HG03175 (cell line): Measurements from ENCODE around the gene AZU1.

Source experiments
- ATAC-seq: cut with Tn5 transposase; IDR thresholded peaks from one replicate; pipeline ENCODE4 v1.9.1; 2021; ENCODE audit warnings: mild to moderate bottlenecking, moderate library complexity; ENCODE audit not compliant: unreplicated experiment

The AZU1 gene

GRCh38 chr19:827710-828321, at the start of gene AZU1:
Gene AZU1, plus strand, starts transcription at chr19:827837. Its CDS starts 10 bp downstream, at chr19:827847.
- no peak for ATAC-seq

- no peak for ATAC-seq
These were observed 48.6 kb upstream of the AZU1 start for GRCh38 chr19:778910-779653.

GRCh38 chr19:780935-781334, 46.7 kb upstream of the AZU1 start:
- ATAC-seq = no peak

GRCh38 chr19:781800-782184, 45.8 kb upstream of the AZU1 start:
- no peak for ATAC-seq

- no peak for ATAC-seq
These were observed 45.3 kb upstream of the AZU1 start for GRCh38 chr19:782185-782877.

GRCh38 chr19:782878-783668, 44.6 kb upstream of the AZU1 start:
- ATAC-seq = no peak

GRCh38 chr19:784541-784940, 43.1 kb upstream of the AZU1 start:
- ATAC-seq = no peak

GRCh38 chr19:787536-787935, 40.1 kb upstream of the AZU1 start:
- no peak for ATAC-seq

- no peak for ATAC-seq
These were observed 39.0 kb upstream of the AZU1 start for GRCh38 chr19:788686-788982.

GRCh38 chr19:788983-789700, 38.5 kb upstream of the AZU1 start:
- ATAC-seq = no peak

- no peak for ATAC-seq
These were observed 38.0 kb upstream of the AZU1 start for GRCh38 chr19:789701-790060.

- no peak for ATAC-seq
These were observed 36.5 kb upstream of the AZU1 start for GRCh38 chr19:791007-791566.

GRCh38 chr19:791567-792305, 35.9 kb upstream of the AZU1 start:
- ATAC-seq = no peak

GRCh38 chr19:792306-792885, 35.2 kb upstream of the AZU1 start:
- ATAC-seq = no peak

GRCh38 chr19:793806-794205, 33.8 kb upstream of the AZU1 start:
- no peak for ATAC-seq

GRCh38 chr19:795073-795611, 32.5 kb upstream of the AZU1 start:
- ATAC-seq = no peak

GRCh38 chr19:795691-796581, 31.7 kb upstream of the AZU1 start:
- ATAC-seq = no peak
